AG10803 (cell line): ENCODE results near the gene KIF2C.
"Not testable (repeated sequence)": the region's sequence is repeated elsewhere in the genome, so short reads cannot be mapped to it uniquely, and the experiment has no call there.

ENCODE experiments used
- DNase-seq: peaks from one replicate; pipeline ENCODE4 v3.0.0; 2010; ENCODE audit warnings: low read depth
- H3K4me3 ChIP-seq: 2 replicates; pipeline ENCODE4 v1.5.1; 2011; ENCODE audit warnings: mild to moderate bottlenecking, low read length, control low read depth
- CTCF ChIP-seq: conservative IDR thresholded peaks from 2 replicates; pipeline ENCODE4 v1.5.1; 2011; ENCODE audit warnings: mild to moderate bottlenecking, low read length, control low read depth, inconsistent platforms

The KIF2C gene

GRCh38 chr1:44786841-44787426 lies 47.3 kb downstream of the KIF2C start:
- TF ChIP-seq CTCF = no peak
- no peak overlapping the region for H3K4me3 ChIP-seq
- no peak for DNase-seq

GRCh38 chr1:44787506-44787905 lies 47.9 kb downstream of the KIF2C start:
- TF ChIP-seq CTCF = no peak
- H3K4me3 ChIP-seq = no peak overlapping the region
- no peak for DNase-seq

GRCh38 chr1:44788120-44788860 lies 48.7 kb downstream of the KIF2C start, which contains the start of gene BEST4:
Gene BEST4, minus strand, starts transcription at chr1:44788170. Its CDS starts 465 bp downstream, at chr1:44787705.
- H3K4me3 ChIP-seq = no peak within 1 kb of the TSS
- no peak for TF ChIP-seq CTCF
- no peak for DNase-seq

GRCh38 chr1:44790968-44791801 lies 51.5 kb downstream of the KIF2C start:
- no peak for TF ChIP-seq CTCF
- H3K4me3 ChIP-seq = no peak overlapping the region

GRCh38 chr1:44792736-44793502 lies 53.3 kb downstream of the KIF2C start:
- no peak overlapping the region for H3K4me3 ChIP-seq
- DNase-seq = no peak
- TF ChIP-seq CTCF = no peak

More at GRCh38 chr1:44790968-44791801, 51.5 kb downstream of the KIF2C start:
- no peak for DNase-seq

GRCh38 chr1:44797886-44798285 lies 58.2 kb downstream of the KIF2C start:
- not testable (repeated sequence) for H3K4me3 ChIP-seq, DNase-seq
